Erythroblast (primary cell): ENCODE measurements around the gene KIF24.
"Not testable (repeated sequence)": the region's sequence is repeated elsewhere in the genome, so short reads cannot be mapped to it uniquely, and the experiment has no call there.

ENCODE experiments used
- DNase-seq, 2 experiments: peaks; one replicate each; lab custom pipeline; 2025; lab: John Stamatoyannopoulos, UW
- GATA1 ChIP-seq: IDR thresholded peaks from 2 replicates; pipeline ENCODE4 v1.6.1; 2011; ENCODE audit warnings: low read depth, mild to moderate bottlenecking, control low read depth, low read length, moderate library complexity
- POLR2A ChIP-seq: IDR thresholded peaks from 2 replicates; pipeline ENCODE4 v1.6.1; 2011; ENCODE audit warnings: mild to moderate bottlenecking, low read length

KIF24 gene

GRCh38 chr9:34370335-34370969 lies 41.4 kb upstream of the KIF24 start:
- DNase-seq: no peak
- TF ChIP-seq POLR2A: no peak
- TF ChIP-seq GATA1: no peak

GRCh38 chr9:34369636-34370035 lies 40.6 kb upstream of the KIF24 start:
- no peak for DNase-seq
- no peak for TF ChIP-seq POLR2A
- no peak for TF ChIP-seq GATA1

DNA sequence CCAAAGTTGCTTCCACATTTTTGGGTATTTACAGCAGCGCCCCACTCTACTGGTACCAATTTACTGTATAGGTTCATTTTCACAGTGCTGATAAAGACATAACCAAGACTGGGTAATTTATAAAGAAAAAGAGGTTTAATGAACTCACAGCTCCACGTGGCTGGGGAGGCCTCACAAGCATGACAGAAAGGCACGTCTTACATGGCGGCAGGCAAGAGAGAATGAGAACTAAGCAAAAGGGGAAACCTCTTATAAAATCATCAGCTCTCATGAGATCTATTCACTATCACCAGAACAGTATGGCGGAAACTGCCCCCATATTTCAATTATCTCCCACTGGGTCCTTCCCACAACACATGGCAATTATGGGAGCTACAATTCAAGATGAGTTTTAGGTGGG lies 39.7 kb upstream of the KIF24 start:
- DNase-seq: not testable (repeated sequence)

DNA sequence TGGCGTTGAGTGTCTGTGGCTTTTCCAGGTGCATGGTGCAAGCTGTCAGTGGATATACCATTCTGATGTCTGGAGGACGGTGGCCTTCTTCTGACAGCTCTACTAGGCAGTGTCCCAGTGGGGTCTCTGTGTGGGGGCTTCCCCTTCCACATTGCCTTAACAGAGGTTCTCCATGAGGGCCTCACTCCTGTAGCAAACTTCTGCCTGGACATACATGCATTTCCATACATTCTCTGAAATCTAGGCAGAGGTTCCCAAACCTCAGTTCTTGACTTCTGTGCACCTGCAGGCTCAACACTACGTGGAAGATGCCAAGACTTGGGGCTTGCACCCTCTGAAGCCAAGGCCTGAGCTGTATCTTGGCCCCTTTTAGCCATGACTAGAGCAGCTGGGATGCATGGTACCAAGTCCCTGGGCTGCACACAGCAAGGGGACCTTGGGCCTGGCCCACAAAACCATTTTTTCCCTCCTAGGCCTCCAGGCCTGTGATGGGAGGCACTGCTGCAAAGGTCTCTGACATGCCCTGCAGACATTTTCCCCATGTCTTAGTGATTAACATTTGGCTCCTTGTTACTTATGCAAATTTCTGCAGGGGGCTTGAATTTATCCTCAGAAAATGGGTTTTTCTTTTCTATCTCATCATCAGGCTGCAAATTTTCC lies 38.8 kb upstream of the KIF24 start:
- not testable (repeated sequence) for DNase-seq

GRCh38 chr9:34366365-34366764 lies 37.3 kb upstream of the KIF24 start:
- TF ChIP-seq POLR2A: no peak
- no peak for TF ChIP-seq GATA1
- DNase-seq: no peak

GRCh38 chr9:34365282-34365681 lies 36.2 kb upstream of the KIF24 start:
- no peak for DNase-seq
- TF ChIP-seq GATA1 (no peak), POLR2A (no peak)

DNA sequence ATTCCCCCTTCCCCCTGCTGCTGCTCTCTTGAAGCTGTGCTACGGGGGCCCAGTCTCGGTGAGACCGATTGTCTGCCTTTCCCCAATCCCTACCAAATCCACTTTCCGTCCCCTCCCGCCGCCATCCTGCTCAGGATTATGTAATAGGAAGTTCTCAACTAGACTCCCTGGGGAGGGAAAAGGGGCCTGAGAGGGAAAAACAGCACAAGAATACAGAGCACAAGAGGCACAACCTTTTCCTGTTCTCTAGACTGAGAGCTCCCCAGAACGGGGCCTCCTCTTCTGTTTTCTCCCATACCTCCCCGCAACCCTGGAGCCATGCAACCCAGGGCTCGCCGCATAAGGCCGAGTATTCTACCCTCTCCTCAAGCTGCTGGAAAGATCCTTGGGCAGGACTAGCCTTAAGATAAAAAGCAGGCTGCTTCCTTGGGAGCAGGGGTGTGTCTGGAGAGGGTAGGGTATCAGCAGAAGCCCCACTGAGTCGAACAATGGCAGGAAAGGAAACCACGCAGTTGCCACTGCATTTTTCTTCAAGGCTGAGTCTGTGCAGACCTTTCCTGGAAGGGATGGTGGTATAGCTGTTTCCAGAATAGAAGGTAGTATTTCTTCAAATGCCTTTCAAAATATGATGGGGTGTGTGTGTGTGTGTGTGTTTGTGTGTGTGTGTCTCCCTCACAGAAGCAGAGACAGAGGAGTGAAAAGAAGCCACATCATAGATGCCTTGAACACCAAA lies 34.7 kb upstream of the KIF24 start:
- no peak for TF ChIP-seq GATA1
- TF ChIP-seq POLR2A: no peak
- no peak for DNase-seq

GRCh38 chr9:34362614-34363214 lies 33.6 kb upstream of the KIF24 start:
- no peak for DNase-seq
- TF ChIP-seq GATA1 (no peak), POLR2A (no peak)

DNA sequence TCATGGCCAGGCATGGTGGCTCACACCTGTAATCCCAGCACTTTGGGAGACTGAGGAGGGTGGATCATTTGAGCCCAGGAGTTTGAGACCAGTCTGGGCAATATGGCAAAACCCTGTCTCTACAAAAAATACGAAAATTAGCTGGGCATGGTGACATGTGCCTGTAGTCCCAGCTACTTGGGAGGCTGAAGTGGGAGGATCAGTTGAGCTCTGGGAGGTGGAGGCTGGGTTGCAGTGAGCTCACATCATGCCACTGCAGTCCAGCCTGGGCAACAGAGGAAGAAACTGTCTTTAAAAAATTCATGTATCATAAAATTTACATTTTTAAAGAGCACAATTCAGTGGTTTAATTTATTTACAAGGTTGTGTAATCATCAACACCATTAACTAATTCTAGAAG lies 23.9 kb upstream of the KIF24 start:
- not testable (repeated sequence) for DNase-seq

DNA sequence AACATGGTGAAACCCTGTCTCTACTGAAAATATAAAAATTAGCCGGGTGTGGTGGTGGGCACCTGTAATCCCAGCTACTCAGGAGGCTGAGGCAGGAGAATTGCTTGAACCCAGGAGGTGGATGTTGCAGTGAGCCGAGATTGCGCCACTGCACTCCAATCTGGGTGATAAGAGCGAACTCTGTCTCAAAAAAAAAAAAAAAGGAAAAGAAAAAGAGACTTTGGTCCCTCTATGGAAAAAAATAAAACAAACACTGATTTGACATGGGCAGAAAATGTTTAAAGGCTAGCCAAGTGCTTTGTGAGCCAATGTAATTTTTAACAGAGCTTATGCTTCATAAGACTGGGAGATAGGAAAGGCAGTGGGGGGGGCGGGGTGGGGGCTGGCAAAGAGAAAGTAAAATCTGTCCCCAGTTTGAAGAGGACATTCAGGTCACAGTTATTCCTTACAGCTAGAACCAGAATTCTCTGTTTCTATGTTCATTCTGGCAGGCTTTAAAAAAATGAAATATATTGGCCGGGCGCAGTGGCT lies 23.1 kb upstream of the KIF24 start:
- DNase-seq: not testable (repeated sequence)

DNA sequence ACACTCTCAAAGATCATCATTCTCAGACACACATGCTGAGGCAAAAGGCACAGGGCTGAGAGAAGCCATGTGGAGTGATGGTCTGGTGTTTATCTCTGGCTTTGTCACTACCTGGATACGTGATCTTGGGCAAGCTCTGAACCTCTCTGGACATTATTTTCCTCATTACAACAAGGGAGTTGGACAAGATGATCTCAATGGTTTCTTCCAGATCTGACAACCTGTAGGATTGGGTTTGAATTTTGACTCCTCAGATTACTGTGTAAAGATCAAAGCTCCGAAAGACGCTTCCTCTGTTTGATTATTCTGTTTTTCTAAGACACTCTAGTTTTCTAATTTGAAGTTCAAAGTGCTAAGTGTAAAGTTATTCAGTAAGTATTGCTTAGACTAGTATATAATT lies 20.3 kb upstream of the KIF24 start:
- DNase-seq: no peak
- TF ChIP-seq GATA1: no peak
- no peak for TF ChIP-seq POLR2A

DNA sequence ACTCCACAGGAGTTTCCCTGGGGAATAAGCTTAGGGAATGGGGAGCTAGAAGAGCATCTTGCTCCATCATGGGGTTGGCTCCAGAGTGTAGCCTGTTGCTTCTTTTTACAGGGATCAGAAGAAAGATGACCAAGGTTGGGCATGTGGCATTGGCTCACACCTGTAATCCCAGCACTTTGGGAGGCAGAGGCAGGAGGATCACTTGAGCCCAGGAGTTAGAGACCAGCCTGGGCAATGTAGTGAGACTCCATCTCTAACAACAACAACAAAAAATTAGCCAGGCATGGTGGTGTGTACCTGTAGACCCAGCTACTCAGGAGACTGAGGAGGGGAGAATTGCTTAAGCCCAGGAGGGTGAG lies 18.7 kb upstream of the KIF24 start:
- DNase-seq: no peak
- TF ChIP-seq GATA1 (no peak), POLR2A (no peak)

DNA sequence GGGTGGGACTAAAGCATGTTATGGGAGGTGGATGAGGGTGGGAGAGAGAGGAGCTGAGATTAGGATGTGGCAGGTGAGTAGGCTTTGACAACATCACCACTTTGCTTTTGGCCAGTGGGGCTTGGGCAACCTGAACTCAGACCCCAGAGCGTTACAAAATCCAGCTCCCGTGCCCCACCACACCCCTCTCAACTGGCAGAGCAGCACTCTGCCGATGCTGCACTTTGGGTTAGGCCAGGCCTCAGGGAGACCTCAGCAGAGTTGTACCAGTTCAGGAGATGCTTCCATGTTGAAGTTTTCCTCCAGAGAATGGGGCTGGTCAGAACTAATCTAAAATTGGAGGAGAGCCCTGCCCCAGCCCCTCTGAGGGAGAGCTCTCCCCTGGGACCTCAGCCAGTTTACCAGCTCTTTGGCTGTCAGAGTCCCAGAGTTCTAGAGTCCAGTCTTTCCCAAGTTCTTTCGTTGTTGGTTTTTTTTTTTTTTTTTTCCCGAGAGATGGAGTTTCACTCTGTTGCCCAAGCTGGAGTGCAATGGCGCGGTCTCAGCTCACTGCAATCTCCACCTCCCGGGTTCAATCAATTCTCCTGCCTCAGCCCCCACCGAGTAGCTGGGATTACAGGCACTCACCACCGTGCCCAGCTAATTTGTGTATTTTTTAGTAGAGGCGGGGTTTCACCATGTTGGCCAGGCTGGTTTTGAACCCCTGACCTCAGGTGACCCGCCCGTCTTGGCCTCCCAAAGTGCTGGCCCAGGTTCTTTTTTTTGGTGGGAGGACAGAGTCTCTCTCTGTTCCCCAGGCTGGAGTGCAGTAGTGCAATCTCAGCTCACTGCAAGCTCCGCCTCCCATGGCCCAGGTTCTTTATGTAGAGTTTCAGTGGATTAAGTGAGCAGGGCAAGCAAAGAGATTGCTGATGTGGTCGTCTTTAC lies 18.1 kb upstream of the KIF24 start:
- no peak for DNase-seq
- TF ChIP-seq GATA1 (no peak), POLR2A (no peak)

GRCh38 chr9:34343605-34344004 lies 14.5 kb upstream of the KIF24 start:
- TF ChIP-seq GATA1 (no peak), POLR2A (no peak)
- DNase-seq: no peak
